Measurements from ENCODE around the gene DPP6. TPM values are rescaled to one million over a fixed set of nuclear protein-coding genes. Genes with fewer than 3 reads are reported as not detected.

Gene DPP6
- total RNA-seq, 1 experiment from 2014 or later, result not detected

- ATAC-seq, result no peak
- no peaks in the 10 kb centered on the region for H3K9me2 ChIP-seq (replicated peaks; ENCODE audit: low read length)
- DNase-seq, result no peak
- ChIA-PET CTCF (no interaction called here), POLR2A (ENCODE audit: unreplicated experiment) (no interaction called here)
- no peak overlapping the region for H3K4me2 ChIP-seq (ENCODE audit: low read length)
- BruUV-seq (replicated peaks), result no TSS peak
- H3K36me3 ChIP-seq (ENCODE audit: low read depth, low read length), result no peaks in the 10 kb centered on the region
- H3K4me3 ChIP-seq (ENCODE audit: low read length), result no peak overlapping the region
- no peaks in the 10 kb centered on the region for H3K4me1 ChIP-seq (ENCODE audit: insufficient read depth, low read length)
- TF ChIP-seq EZH2 (IDR thresholded peaks at IDR 0.05; ENCODE audit: low read length, unreplicated experiment) (no peak), EZH2phosphoT487 (IDR thresholded peaks at IDR 0.05; ENCODE audit: borderline replicate concordance, low read length) (no peak), CTCF (conservative IDR thresholded peaks at IDR 0.05; ENCODE audit: low read depth, low read length) (no peak)
- no peaks in the 10 kb centered on the region for H4K20me1 ChIP-seq (ENCODE audit: low read length)
- no peaks in the 10 kb centered on the region for H3K9me3 ChIP-seq (ENCODE audit: low read length)
- no peak overlapping the region for H3K27ac ChIP-seq (ENCODE audit: low read length)
- H3F3A ChIP-seq (ENCODE audit: low read length, unreplicated experiment), result no peaks in the 10 kb centered on the region
- H3K79me2 ChIP-seq (ENCODE audit: low read length), result no peaks in the 10 kb centered on the region
- H2AFZ ChIP-seq (ENCODE audit: low read length), result no peak overlapping the region
- H3K27me3 ChIP-seq (ENCODE audit: low read length), result no peaks in the 10 kb centered on the region
- intact Hi-C loops (cut with micrococcal nuclease), result no loop called here
- H3K9ac ChIP-seq (ENCODE audit: low read length), result no peak overlapping the region
Measured at GRCh38 chr7:154578336-154578735, 526.1 kb downstream of the DPP6 start.

GRCh38 chr7:154579711-154580110, 527.5 kb downstream of the DPP6 start:
- no peaks in the 10 kb centered on the region for H3F3A ChIP-seq (ENCODE audit: low read length, unreplicated experiment)
- H3K27me3 ChIP-seq (ENCODE audit: low read length), result no peaks in the 10 kb centered on the region
- H3K4me2 ChIP-seq (ENCODE audit: low read length), result no peak overlapping the region
- no peak overlapping the region for H3K27ac ChIP-seq (ENCODE audit: low read length)
- no peak for ATAC-seq
- no peaks in the 10 kb centered on the region for H3K9me3 ChIP-seq (ENCODE audit: low read length)
- intact Hi-C loops (cut with micrococcal nuclease), result no loop called here
- TF ChIP-seq EZH2 (IDR thresholded peaks at IDR 0.05; ENCODE audit: low read length, unreplicated experiment), result no peak
- ChIA-PET POLR2A (ENCODE audit: unreplicated experiment) (no interaction called here), CTCF (no interaction called here)
- H3K36me3 ChIP-seq (ENCODE audit: low read depth, low read length), result no peaks in the 10 kb centered on the region
- H3K9ac ChIP-seq (ENCODE audit: low read length), result no peak overlapping the region
- no peaks in the 10 kb centered on the region for H4K20me1 ChIP-seq (ENCODE audit: low read length)
- no peaks in the 10 kb centered on the region for H3K79me2 ChIP-seq (ENCODE audit: low read length)
- no peak for DNase-seq
- H3K4me3 ChIP-seq (ENCODE audit: low read length), result no peak overlapping the region
- H3K9me2 ChIP-seq (replicated peaks; ENCODE audit: low read length), result no peaks in the 10 kb centered on the region
- H3K4me1 ChIP-seq (ENCODE audit: insufficient read depth, low read length), result no peaks in the 10 kb centered on the region
- H2AFZ ChIP-seq (ENCODE audit: low read length), result no peak overlapping the region
- BruUV-seq (replicated peaks), result no TSS peak

- no peaks in the 10 kb centered on the region for H3F3A ChIP-seq (ENCODE audit: low read length, unreplicated experiment)
- no peaks in the 10 kb centered on the region for H3K4me1 ChIP-seq (ENCODE audit: insufficient read depth, low read length)
- POLR2A ChIA-PET (ENCODE audit: unreplicated experiment), result no interaction called here
- TF ChIP-seq EZH2phosphoT487 (IDR thresholded peaks at IDR 0.05; ENCODE audit: borderline replicate concordance, low read length), result no peak
- no peak for TF ChIP-seq EZH2 (IDR thresholded peaks at IDR 0.05; ENCODE audit: low read length, unreplicated experiment)
- TF ChIP-seq CTCF (conservative IDR thresholded peaks at IDR 0.05; ENCODE audit: low read depth, low read length), result no peak
- H3K27me3 ChIP-seq (ENCODE audit: low read length), result no peaks in the 10 kb centered on the region
- no peak overlapping the region for H3K4me3 ChIP-seq (ENCODE audit: low read length)
- no peak for DNase-seq
- CTCF ChIA-PET, result no interaction called here
- no peak overlapping the region for H3K9ac ChIP-seq (ENCODE audit: low read length)
- intact Hi-C loops (cut with micrococcal nuclease), result no loop called here
- H3K79me2 ChIP-seq (ENCODE audit: low read length), result no peaks in the 10 kb centered on the region
- BruUV-seq (replicated peaks), result no TSS peak
- no peaks in the 10 kb centered on the region for H3K9me2 ChIP-seq (replicated peaks; ENCODE audit: low read length)
- no peak overlapping the region for H2AFZ ChIP-seq (ENCODE audit: low read length)
- no peaks in the 10 kb centered on the region for H3K9me3 ChIP-seq (ENCODE audit: low read length)
- no peaks in the 10 kb centered on the region for H4K20me1 ChIP-seq (ENCODE audit: low read length)
- H3K4me2 ChIP-seq (ENCODE audit: low read length), result no peak overlapping the region
- ATAC-seq, result no peak
- no peak overlapping the region for H3K27ac ChIP-seq (ENCODE audit: low read length)
- H3K36me3 ChIP-seq (ENCODE audit: low read depth, low read length), result no peaks in the 10 kb centered on the region
Measured at GRCh38 chr7:154581251-154581890, 529.2 kb downstream of the DPP6 start.
